Measurements from ENCODE around the gene WBP1L.

GRCh38 chr10:102718220-102718619 is 25.5 kb upstream of the WBP1L start:
- TF ChIP-seq CTCF (IDR thresholded peaks at IDR 0.05 in 4 of 5, conservative IDR thresholded peaks at IDR 0.05 in 1 of 5), result no peak
- TF ChIP-seq POLR2A (IDR thresholded peaks at IDR 0.05), result peak in 1 of 2 donors; percentile 13
